Activated CD8-positive, alpha-beta memory T cell treated with anti-CD3 and anti-CD28 coated beads for 48 hours (primary cell): ENCODE results near the gene COL24A1.
A peak's percentile ranks its signal among the peaks of the same experiment; 100 is the strongest.
"Not testable (repeated sequence)": the region's sequence is repeated elsewhere in the genome, so short reads cannot be mapped to it uniquely, and the experiment has no call there.

Experiments used
- DNase-seq, 3 experiments: peaks; one replicate each; pipeline ENCODE4 v3.0.0-alpha.2; 2020; ENCODE audit warnings: low read depth in 2 of 3, low spot score in 2 of 3

Gene COL24A1

GRCh38 chr1:85822696-85823095, 333.9 kb downstream of the COL24A1 start:
- DNase-seq, result no peak

- no peak for DNase-seq
These were observed 338.2 kb downstream of the COL24A1 start for GRCh38 chr1:85818371-85818770.

GRCh38 chr1:85816606-85817005, 340.0 kb downstream of the COL24A1 start:
- no peak for DNase-seq

- DNase-seq, result no peak
These were observed 340.7 kb downstream of the COL24A1 start for GRCh38 chr1:85815906-85816305.

GRCh38 chr1:85806236-85806965, 350.2 kb downstream of the COL24A1 start:
- no peak for DNase-seq

- DNase-seq, result no peak
These were observed 355.1 kb downstream of the COL24A1 start for GRCh38 chr1:85801520-85801919.

GRCh38 chr1:85799737-85800136, 356.8 kb downstream of the COL24A1 start:
- no peak for DNase-seq

- no peak for DNase-seq
These were observed 358.2 kb downstream of the COL24A1 start for GRCh38 chr1:85798419-85798818.

- not testable (repeated sequence) for DNase-seq
These were observed 379.6 kb downstream of the COL24A1 start for GRCh38 chr1:85777021-85777420.

- DNase-seq, result no peak
These were observed 393.8 kb downstream of the COL24A1 start for GRCh38 chr1:85762804-85763203.

GRCh38 chr1:85756864-85757263, 399.7 kb downstream of the COL24A1 start:
- DNase-seq, result no peak

- no peak for DNase-seq
These were observed 408.5 kb downstream of the COL24A1 start for GRCh38 chr1:85748120-85748519.

GRCh38 chr1:85746777-85747176, 409.8 kb downstream of the COL24A1 start:
- DNase-seq, result no peak

- no peak for DNase-seq
These were observed 412.8 kb downstream of the COL24A1 start for GRCh38 chr1:85743814-85744213.

GRCh38 chr1:85734931-85735330, 421.6 kb downstream of the COL24A1 start:
- DNase-seq, result no peak

- DNase-seq, result no peak
These were observed 437.8 kb downstream of the COL24A1 start for GRCh38 chr1:85718678-85719340.

GRCh38 chr1:85714418-85715114, 442.0 kb downstream of the COL24A1 start:
- not testable (repeated sequence) for DNase-seq

GRCh38 chr1:85708829-85709227, 447.7 kb downstream of the COL24A1 start:
- DNase-seq, result no peak

GRCh38 chr1:85707990-85708828, 448.4 kb downstream of the COL24A1 start, which contains the start of gene ZNHIT6:
ZNHIT6 (minus strand) TSS chr1:85708433; CDS start chr1:85708284, 149 bp downstream.
- peak; percentile 46 to 73 (median 65) for DNase-seq

GRCh38 chr1:85707267-85707989, 449.1 kb downstream of the COL24A1 start:
- no peak for DNase-seq
